RWPE2 (cell line): ENCODE measurements around the gene PGLYRP3.

Experiments used
- ATAC-seq: fragments of 200-7000 bp; cut with Tn5 transposase; 3 replicates; pipeline ENCODE4 v1.9.1; 2021; ENCODE audit warnings: low read depth
- DNase-seq: peaks from one replicate; pipeline ENCODE4 v3.0.0-alpha.2; 2020; ENCODE audit warnings: low spot score
- H3K27ac ChIP-seq: fragments of 450-650 bp; 2 replicates; pipeline ENCODE4 v1.5.1; 2017; ENCODE audit warnings: mild to moderate bottlenecking; ENCODE audit not compliant: poor library complexity, severe bottlenecking
- H3K27me3 ChIP-seq: fragments of 250-450 bp; sonication (Bioruptor Pico); 2 replicates; pipeline ENCODE4 v1.5.1; 2021; ENCODE audit warnings: mild to moderate bottlenecking, moderate library complexity; ENCODE audit not compliant: insufficient read depth, poor library complexity, severe bottlenecking
- H3K36me3 ChIP-seq: fragments of 250-450 bp; sonication (Bioruptor Pico); 2 replicates; pipeline ENCODE4 v1.5.1; 2020; ENCODE audit warnings: low read depth, mild to moderate bottlenecking, moderate library complexity
- H3K4me1 ChIP-seq: fragments of 250-450 bp; sonication (Bioruptor Pico); 2 replicates; pipeline ENCODE4 v1.5.1; 2021; ENCODE audit warnings: mild to moderate bottlenecking, moderate library complexity; ENCODE audit not compliant: insufficient read depth, poor library complexity, severe bottlenecking
- H3K4me3 ChIP-seq: fragments of 250-450 bp; sonication (Bioruptor Pico); 2 replicates; pipeline ENCODE4 v1.5.1; 2021; ENCODE audit warnings: mild to moderate bottlenecking, moderate library complexity; ENCODE audit not compliant: severe bottlenecking
- H3K9me3 ChIP-seq: fragments of 250-450 bp; sonication (Bioruptor Pico); 2 replicates; pipeline ENCODE4 v1.5.1; 2021; ENCODE audit warnings: mild to moderate bottlenecking, moderate library complexity; ENCODE audit not compliant: severe bottlenecking
- TF ChIP-seq, protein P1 (sequence below): fragments of 450-650 bp; IDR thresholded peaks from one replicate; pipeline ENCODE4 v1.5.1; 2017; ENCODE audit warnings: mild to moderate bottlenecking, moderate library complexity; ENCODE audit not compliant: poor library complexity, severe bottlenecking

PGLYRP3 gene

DNA sequence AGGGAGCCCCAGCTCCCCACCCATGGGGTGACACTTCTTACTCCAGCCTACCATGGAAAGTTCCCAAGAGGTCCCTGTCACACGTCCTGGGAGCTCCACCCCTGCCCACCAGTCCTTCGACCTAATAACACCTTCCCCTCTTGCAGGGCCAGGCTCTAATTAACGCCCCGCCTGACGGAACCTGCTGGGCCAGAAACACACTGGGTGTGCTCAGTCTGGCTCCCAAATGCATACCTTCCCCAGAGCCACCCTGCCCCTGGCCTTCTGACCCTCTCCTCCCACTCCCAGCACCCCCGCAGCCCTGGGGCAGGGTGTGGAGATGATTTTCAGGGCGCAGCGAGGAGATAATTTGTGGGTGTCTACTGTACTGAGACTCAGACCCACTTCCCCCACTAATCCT, 20.6 kb downstream of the PGLYRP3 start:
- no peaks in the 10 kb centered on the region for H3K4me1 ChIP-seq
- no peak overlapping the region for H3K27ac ChIP-seq
- H3K4me3 ChIP-seq: no peak overlapping the region
- H3K9me3 ChIP-seq: no peaks in the 10 kb centered on the region
- TF ChIP-seq, protein P1, sequence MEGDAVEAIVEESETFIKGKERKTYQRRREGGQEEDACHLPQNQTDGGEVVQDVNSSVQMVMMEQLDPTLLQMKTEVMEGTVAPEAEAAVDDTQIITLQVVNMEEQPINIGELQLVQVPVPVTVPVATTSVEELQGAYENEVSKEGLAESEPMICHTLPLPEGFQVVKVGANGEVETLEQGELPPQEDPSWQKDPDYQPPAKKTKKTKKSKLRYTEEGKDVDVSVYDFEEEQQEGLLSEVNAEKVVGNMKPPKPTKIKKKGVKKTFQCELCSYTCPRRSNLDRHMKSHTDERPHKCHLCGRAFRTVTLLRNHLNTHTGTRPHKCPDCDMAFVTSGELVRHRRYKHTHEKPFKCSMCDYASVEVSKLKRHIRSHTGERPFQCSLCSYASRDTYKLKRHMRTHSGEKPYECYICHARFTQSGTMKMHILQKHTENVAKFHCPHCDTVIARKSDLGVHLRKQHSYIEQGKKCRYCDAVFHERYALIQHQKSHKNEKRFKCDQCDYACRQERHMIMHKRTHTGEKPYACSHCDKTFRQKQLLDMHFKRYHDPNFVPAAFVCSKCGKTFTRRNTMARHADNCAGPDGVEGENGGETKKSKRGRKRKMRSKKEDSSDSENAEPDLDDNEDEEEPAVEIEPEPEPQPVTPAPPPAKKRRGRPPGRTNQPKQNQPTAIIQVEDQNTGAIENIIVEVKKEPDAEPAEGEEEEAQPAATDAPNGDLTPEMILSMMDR: no peak
- ATAC-seq: no peak
- DNase-seq: no peak
- H3K27me3 ChIP-seq: no peaks in the 10 kb centered on the region
- no peaks in the 10 kb centered on the region for H3K36me3 ChIP-seq

DNA sequence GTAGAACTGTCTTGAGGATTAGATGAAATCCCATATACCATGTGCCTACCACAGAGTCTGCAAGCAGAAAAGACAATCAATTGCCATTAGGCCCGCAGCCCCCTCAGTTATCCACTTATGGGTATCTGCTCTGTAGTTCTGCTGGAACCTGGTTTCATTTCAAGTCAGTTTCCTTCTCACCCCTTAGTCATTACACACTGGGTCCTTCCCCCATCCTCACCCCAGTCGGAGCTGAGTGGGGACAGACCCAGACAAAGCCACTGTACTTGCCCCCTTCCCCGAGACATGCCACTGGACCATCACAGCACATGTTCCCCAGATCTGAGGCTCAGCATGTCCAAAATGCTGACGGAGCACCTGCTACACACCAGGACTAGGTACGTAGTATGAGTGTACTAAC, 21.2 kb downstream of the PGLYRP3 start:
- H3K4me1 ChIP-seq: no peaks in the 10 kb centered on the region
- ATAC-seq (no peak), DNase-seq (no peak)
- no peaks in the 10 kb centered on the region for H3K9me3 ChIP-seq
- H3K36me3 ChIP-seq: no peaks in the 10 kb centered on the region
- no peaks in the 10 kb centered on the region for H3K27me3 ChIP-seq
- no peak overlapping the region for H3K4me3 ChIP-seq
- H3K27ac ChIP-seq: no peak overlapping the region
- TF ChIP-seq, protein P1: no peak

DNA sequence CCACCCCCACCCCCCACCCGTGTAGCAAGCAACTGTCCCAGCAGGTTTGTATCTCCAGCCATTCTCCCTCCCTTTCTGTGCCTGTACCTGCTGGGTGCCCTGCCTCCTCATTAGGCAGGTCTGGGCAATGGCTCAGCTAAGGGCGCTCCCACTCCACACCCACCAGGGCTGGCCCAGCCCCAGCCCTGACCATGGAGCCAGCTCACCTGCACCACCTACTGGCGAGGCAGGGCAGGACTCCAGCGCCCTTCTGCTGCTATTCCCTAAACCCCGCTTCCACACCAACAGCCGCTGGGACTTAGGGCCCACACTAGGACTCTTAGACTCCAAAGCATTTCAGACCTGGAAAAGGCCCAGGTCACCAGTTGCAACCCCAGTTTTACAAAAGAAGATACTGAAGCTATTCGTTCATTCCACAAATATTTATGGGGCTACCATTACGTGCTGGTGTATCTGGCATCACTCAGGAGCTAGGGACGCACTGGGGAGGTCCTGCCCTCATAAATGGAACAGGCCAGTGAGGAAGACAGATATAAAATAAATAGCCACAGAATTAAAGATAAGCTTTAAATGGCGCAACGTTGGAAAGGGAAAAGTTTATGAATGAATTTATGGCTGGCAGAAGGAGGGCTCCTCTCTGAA, 24.0 kb downstream of the PGLYRP3 start:
- TF ChIP-seq, protein P1: peak; percentile 63
- ATAC-seq (peak; percentile 91), DNase-seq (no peak)
- H3K4me3 ChIP-seq: no peak overlapping the region
- no peaks in the 10 kb centered on the region for H3K27me3 ChIP-seq
- no peaks in the 10 kb centered on the region for H3K4me1 ChIP-seq
- H3K27ac ChIP-seq: no peak overlapping the region
- H3K9me3 ChIP-seq: no peaks in the 10 kb centered on the region
- no peaks in the 10 kb centered on the region for H3K36me3 ChIP-seq

DNA sequence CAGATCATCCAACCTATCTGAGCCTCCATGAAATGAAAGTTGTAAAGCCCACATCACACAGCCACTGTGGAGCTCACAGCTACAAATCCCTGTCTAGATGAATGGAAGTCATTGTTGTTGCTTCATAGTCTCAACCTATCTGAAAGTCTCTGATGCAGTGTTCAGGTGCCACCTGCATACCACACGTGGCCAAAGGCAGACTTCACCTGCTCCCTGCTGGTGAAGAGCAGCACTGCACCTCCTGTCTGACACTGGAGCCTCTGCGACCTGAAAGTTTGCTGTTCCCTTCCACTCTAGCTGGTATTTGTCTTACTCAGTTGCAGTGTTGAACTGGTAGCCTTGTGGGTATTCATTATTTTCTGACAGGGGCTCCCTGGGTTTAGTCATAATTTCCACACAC, 34.9 kb downstream of the PGLYRP3 start:
- Histone ChIP-seq H3K4me3 (no peak overlapping the region), H3K36me3 (no peaks in the 10 kb centered on the region), H3K27ac (no peak overlapping the region), H3K9me3 (no peaks in the 10 kb centered on the region), H3K27me3 (peaks cover 4% of the 10 kb centered on the region), H3K4me1 (no peaks in the 10 kb centered on the region)
- peak; percentile 67 for ATAC-seq
- TF ChIP-seq, protein P1: peak; percentile 59
- no peak for DNase-seq

DNA sequence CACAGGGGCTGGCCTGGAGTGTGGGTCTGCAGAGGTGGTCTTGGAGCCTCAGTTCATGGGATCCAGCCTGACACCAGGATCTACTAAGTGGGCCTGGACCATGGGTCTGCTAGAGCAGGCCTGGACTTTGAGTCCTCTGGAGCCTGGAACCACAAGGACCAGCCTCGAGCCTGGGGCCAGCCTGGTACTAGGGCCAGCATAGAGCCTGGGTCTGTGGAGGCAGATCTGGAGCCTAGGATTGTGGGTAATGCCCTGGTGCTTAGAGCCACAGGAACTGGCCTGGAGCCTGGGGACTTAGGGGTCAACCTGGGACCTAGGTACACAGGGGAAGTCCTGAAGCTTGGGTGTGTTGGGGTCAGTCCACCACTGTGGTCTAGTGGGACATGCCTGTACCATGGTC, 40.6 kb downstream of the PGLYRP3 start:
- Histone ChIP-seq H3K36me3 (no peaks in the 10 kb centered on the region), H3K4me3 (no peak overlapping the region), H3K9me3 (no peaks in the 10 kb centered on the region), H3K27ac (no peak overlapping the region), H3K4me1 (no peaks in the 10 kb centered on the region), H3K27me3 (peaks cover 11% of the 10 kb centered on the region)
- ATAC-seq (no peak), DNase-seq (no peak)
- TF ChIP-seq, protein P1: no peak
